Renal pelvis (tissue), 4 donors: ENCODE results near the gene ZNF91. TPM values are rescaled to one million over a fixed set of nuclear protein-coding genes. Genes with fewer than 3 reads are reported as not detected.
"Not testable (repeated sequence)": the region's sequence is repeated elsewhere in the genome, so short reads cannot be mapped to it uniquely, and the experiment has no call there.

Experiments
- DNase-seq: peaks from one replicate; pipeline ENCODE4 v3.0.0-alpha.2; 2013
- polyA plus RNA-seq, 3 donors: library from polyadenylated mRNA; unstranded; fragments of 120-200 nt; gene quantifications; one replicate each; pipeline ENCODE4 v1.2.1, GENCODE V29; 2013; ENCODE audit not compliant: insufficient read length in 3 of 3

ZNF91 gene
- polyA plus RNA-seq, 3 donors = 42.9 to 72.2 (median 55.5) TPM

GRCh38 chr19:23321953-23322549 lies 73.2 kb downstream of the ZNF91 start:
- no peak for DNase-seq

GRCh38 chr19:23321403-23321802 lies 73.9 kb downstream of the ZNF91 start:
- DNase-seq = not testable (repeated sequence)

GRCh38 chr19:23319571-23319970 lies 75.7 kb downstream of the ZNF91 start:
- not testable (repeated sequence) for DNase-seq

- DNase-seq = not testable (repeated sequence)
Measured at GRCh38 chr19:23318941-23319340, 76.3 kb downstream of the ZNF91 start.

GRCh38 chr19:23318143-23318542 lies 77.1 kb downstream of the ZNF91 start:
- no peak for DNase-seq

- no peak for DNase-seq
Measured at GRCh38 chr19:23315286-23315685, 80.0 kb downstream of the ZNF91 start.

- no peak for DNase-seq
Measured at GRCh38 chr19:23314505-23315251, 80.6 kb downstream of the ZNF91 start.

GRCh38 chr19:23313196-23313595 lies 82.1 kb downstream of the ZNF91 start:
- no peak for DNase-seq

- DNase-seq = no peak
Measured at GRCh38 chr19:23312515-23312914, 82.8 kb downstream of the ZNF91 start.

- DNase-seq = no peak
Measured at GRCh38 chr19:23311551-23311950, 83.7 kb downstream of the ZNF91 start.

- DNase-seq = no peak
Measured at GRCh38 chr19:23310729-23311211, 84.5 kb downstream of the ZNF91 start.

- DNase-seq = no peak
Measured at GRCh38 chr19:23309926-23310325, 85.3 kb downstream of the ZNF91 start.

GRCh38 chr19:23305555-23305954 lies 89.7 kb downstream of the ZNF91 start:
- no peak for DNase-seq

- DNase-seq = no peak
Measured at GRCh38 chr19:23304238-23304637, 91.0 kb downstream of the ZNF91 start.

GRCh38 chr19:23294141-23294540 lies 101.1 kb downstream of the ZNF91 start:
- DNase-seq = no peak

GRCh38 chr19:23289966-23290365 lies 105.3 kb downstream of the ZNF91 start:
- not testable (repeated sequence) for DNase-seq

Other genes with a start within 250 kb of the ZNF91 start
- gene ZNF724, start 145.1 kb downstream of the ZNF91 start, polyA plus RNA-seq = 1 to 10 TPM; 5.0 to 5.6 (median 5.3) TPM